Endothelial cell of umbilical vein (primary cell): ENCODE measurements around the gene DGKI. TPM values are rescaled to one million over a fixed set of nuclear protein-coding genes. Genes with fewer than 3 reads are reported as not detected.

Source experiments
- BruUV-seq: library from RNA; stranded (reverse); fragments of 400-500 nt; replicated peaks from 2 replicates; lab custom pipeline; 2021; lab: Mats Ljungman, UMichigan
- CTCF ChIA-PET: fragments of 300-600, 350-600 bp; sonication (Branson Sonifier 250); formaldehyde crosslinking; loops from one replicate; lab custom pipeline; 2021; ENCODE audit warnings: antibody characterized with exemption, inconsistent platforms; lab: Charles Lee
- POLR2A ChIA-PET: fragments of 300-600, 350-600 bp; sonication (Branson Sonifier 250); formaldehyde crosslinking; loops from one replicate; lab custom pipeline; 2021; ENCODE audit warnings: antibody characterized with exemption, inconsistent platforms; lab: Charles Lee
- DNase-seq: peaks from one replicate; pipeline ENCODE4 v3.0.0-alpha.2; 2011; ENCODE audit warnings: low read depth, low spot score
- FAIRE-seq: peaks from 2 replicates; lab custom pipeline; 2011; peaks lifted over from hg19 to GRCh38; lab: Jason Lieb, UNC
- H2AFZ ChIP-seq: 2 replicates; pipeline ENCODE4 v1.6.0; 2012; ENCODE audit warnings: low read depth, low read length, control low read depth, inconsistent platforms
- H3K27ac ChIP-seq: 2 replicates; pipeline ENCODE4 v1.5.1; 2011; ENCODE audit warnings: low read depth, mild to moderate bottlenecking, control low read depth, low read length, moderate library complexity; ENCODE audit not compliant: insufficient read depth
- H3K27me3 ChIP-seq, 2 experiments: 2 replicates each; pipeline versions ENCODE4 v1.6.0 to v1.6.1; 2011; ENCODE audit warnings: low read length in 2 of 2, mixed read lengths in 1 of 2; ENCODE audit not compliant: control insufficient read depth in 2 of 2, insufficient read depth in 2 of 2
- H3K36me3 ChIP-seq, 2 experiments: 2 replicates in 1 of 2; 3 replicates in 1 of 2; pipeline ENCODE4 v1.5.1; 2011; ENCODE audit warnings: low read length in 2 of 2, mild to moderate bottlenecking in 1 of 2, moderate library complexity in 1 of 2; ENCODE audit not compliant: control insufficient read depth in 2 of 2, insufficient read depth in 2 of 2; ENCODE audit errors: extremely low read depth in 1 of 2
- H3K4me1 ChIP-seq: 3 replicates; pipeline ENCODE4 v1.5.1; 2011; ENCODE audit warnings: mild to moderate bottlenecking, low read length; ENCODE audit not compliant: control insufficient read depth, insufficient read depth; ENCODE audit errors: extremely low read depth
- H3K4me2 ChIP-seq: 2 replicates; pipeline ENCODE4 v1.6.1; 2011; ENCODE audit warnings: low read length, control low read depth, mixed read lengths; ENCODE audit not compliant: insufficient read depth
- H3K4me3 ChIP-seq, 3 experiments: fragments of 200-600 bp in 1 of 3; sonication (generic), shearing (Covaris generic) in 1 of 3; replicated peaks in 1 of 3; 2 replicates each; pipeline ENCODE4 v1.5.1; 2011 to 2016; ENCODE audit warnings: control low read depth in 3 of 3, low read length in 3 of 3, mild to moderate bottlenecking in 2 of 3, inconsistent platforms in 1 of 3, low read depth in 1 of 3, moderate library complexity in 1 of 3; ENCODE audit not compliant: insufficient read depth in 1 of 3
- H3K79me2 ChIP-seq: 2 replicates; pipeline ENCODE4 v1.6.0; 2012; ENCODE audit warnings: low read length, inconsistent platforms; ENCODE audit not compliant: control insufficient read depth, insufficient read depth
- H3K9ac ChIP-seq: replicated peaks from 2 replicates; pipeline ENCODE3; 2011; ENCODE audit warnings: low read length, control low read depth; ENCODE audit not compliant: insufficient read depth; ENCODE audit errors: extremely low read depth
- H3K9me1 ChIP-seq: replicated peaks from 3 replicates; pipeline ENCODE4 v1.6.0; 2011; ENCODE audit warnings: mild to moderate bottlenecking, low read length; ENCODE audit not compliant: control insufficient read depth, insufficient read depth; ENCODE audit errors: extremely low read depth
- H3K9me3 ChIP-seq: replicated peaks from 2 replicates; pipeline ENCODE4 v1.5.1; 2012; ENCODE audit warnings: low read length, inconsistent platforms; ENCODE audit not compliant: control insufficient read depth, insufficient read depth
- H4K20me1 ChIP-seq: replicated peaks from 2 replicates; pipeline ENCODE3; 2011; ENCODE audit warnings: mild to moderate bottlenecking, low read length; ENCODE audit not compliant: control insufficient read depth, insufficient read depth; ENCODE audit errors: extremely low read depth
- GATA2 ChIP-seq: IDR thresholded peaks from 2 replicates; pipeline ENCODE4 v1.7.0; 2011; ENCODE audit warnings: low read depth, mild to moderate bottlenecking, moderate library complexity, mixed read lengths, low read length; ENCODE audit not compliant: insufficient read length, insufficient read depth
- MYC ChIP-seq: IDR thresholded peaks from one replicate; pipeline ENCODE4 v1.6.1; 2011; ENCODE audit warnings: mild to moderate bottlenecking, low read depth, low read length
- dilution Hi-C: fragments of 300-500 bp; cut with MboI; formaldehyde crosslinking; loops from one replicate; pipeline ENCODE4 v1.15.0; 2019; ENCODE audit warnings: low sequenced_read_pairs; ENCODE audit not compliant: extremely low pct_ligation_motif_present
- intact Hi-C: fragments of 100-400 bp; cut with micrococcal nuclease; formaldehyde crosslinking; loops from one replicate; pipeline ENCODE4 v1.10.0; 2022
- polyA plus RNA-seq, 4 experiments: library from polyadenylated mRNA; depleted of rRNA in 3 of 4; stranded (reverse) in 3 of 4; unstranded in 1 of 4; fragments of >200 nt; gene quantifications; 2 replicates each; pipeline versions ENCODE4 v1.2.1 to v1.2.3, GENCODE V29; 2011 to 2012; ENCODE audit warnings: missing spikeins in 1 of 4
- total RNA-seq: library from RNA; stranded (reverse); gene quantifications from 2 replicates; pipeline ENCODE4 v1.2.3, GENCODE V29; 2021
- TF ChIP-seq, protein P1 (sequence below), 2 donors: IDR thresholded peaks; 1 replicate in 1 of 2; 2 replicates in 1 of 2; pipeline ENCODE4 v1.5.1; 2011; ENCODE audit warnings: low read length in 2 of 2, mild to moderate bottlenecking in 2 of 2, moderate library complexity in 2 of 2, control low read depth in 1 of 2, inconsistent platforms in 1 of 2, low read depth in 1 of 2; ENCODE audit not compliant: insufficient read depth in 1 of 2; ENCODE audit errors: extremely low read depth in 1 of 2
- TF ChIP-seq, protein P2 (sequence below): IDR thresholded peaks from 2 replicates; pipeline ENCODE4 v1.6.1; 2011; ENCODE audit not compliant: insufficient read depth, insufficient read length

The DGKI gene
- total and polyA plus RNA-seq, 2 donors (not counting 3 experiments of a cell fraction or from before 2014, with no cell fraction given), result 0.11 to 0.51 TPM

DNA sequence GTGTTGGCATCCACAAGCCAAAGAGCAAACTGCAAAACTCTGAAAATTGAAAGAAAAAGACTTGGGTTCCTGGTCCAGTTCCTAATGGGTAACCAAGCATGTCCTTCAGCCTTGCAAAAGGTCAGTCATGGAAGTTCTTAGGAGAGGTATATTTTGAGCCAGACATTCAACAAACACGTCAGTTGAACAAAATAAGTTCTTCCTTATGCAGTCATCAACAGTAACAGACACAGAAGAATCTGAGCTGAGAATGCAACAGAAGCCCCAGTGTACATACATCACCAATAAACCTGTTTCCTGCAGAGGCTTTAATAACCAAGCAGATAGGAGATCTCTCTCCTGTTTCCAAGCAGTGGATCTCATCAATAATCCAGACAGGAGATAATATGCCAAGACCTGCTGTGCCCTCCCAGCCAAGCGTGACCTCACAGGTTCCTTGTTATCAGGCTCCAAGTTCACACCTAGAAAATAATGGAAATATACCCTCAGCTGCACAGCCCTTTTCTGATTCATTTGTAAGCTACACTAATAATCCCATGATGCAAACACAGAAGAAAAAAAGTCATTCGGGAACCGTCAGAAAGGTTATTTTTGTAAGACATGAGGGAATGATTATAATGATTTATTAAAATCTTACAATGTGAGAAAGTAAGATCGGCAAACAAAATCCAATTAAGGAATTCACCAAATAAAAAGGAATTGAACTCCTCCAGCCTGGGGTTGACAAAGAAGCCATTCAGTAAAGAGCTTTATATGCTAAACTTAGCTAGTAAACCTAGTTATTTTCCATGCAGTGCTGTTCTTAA, 90.7 kb downstream of the DGKI start:
- no peak overlapping the region for H3K9ac ChIP-seq
- H3K4me1 ChIP-seq, result no peaks in the 10 kb centered on the region
- no peaks in the 10 kb centered on the region for H3K36me3 ChIP-seq
- H2AFZ ChIP-seq, result no peak overlapping the region
- H3K9me1 ChIP-seq, result no peaks in the 10 kb centered on the region
- DNase-seq (no peak), FAIRE-seq (no peak)
- H3K27me3 ChIP-seq, result peaks cover 0 to 1% of the 10 kb centered on the region in 2 experiments
- H3K9me3 ChIP-seq, result no peaks in the 10 kb centered on the region
- intact Hi-C loops (no loop called here), dilution Hi-C loops (no loop called here)
- no peaks in the 10 kb centered on the region for H4K20me1 ChIP-seq
- TF ChIP-seq, protein P1, sequence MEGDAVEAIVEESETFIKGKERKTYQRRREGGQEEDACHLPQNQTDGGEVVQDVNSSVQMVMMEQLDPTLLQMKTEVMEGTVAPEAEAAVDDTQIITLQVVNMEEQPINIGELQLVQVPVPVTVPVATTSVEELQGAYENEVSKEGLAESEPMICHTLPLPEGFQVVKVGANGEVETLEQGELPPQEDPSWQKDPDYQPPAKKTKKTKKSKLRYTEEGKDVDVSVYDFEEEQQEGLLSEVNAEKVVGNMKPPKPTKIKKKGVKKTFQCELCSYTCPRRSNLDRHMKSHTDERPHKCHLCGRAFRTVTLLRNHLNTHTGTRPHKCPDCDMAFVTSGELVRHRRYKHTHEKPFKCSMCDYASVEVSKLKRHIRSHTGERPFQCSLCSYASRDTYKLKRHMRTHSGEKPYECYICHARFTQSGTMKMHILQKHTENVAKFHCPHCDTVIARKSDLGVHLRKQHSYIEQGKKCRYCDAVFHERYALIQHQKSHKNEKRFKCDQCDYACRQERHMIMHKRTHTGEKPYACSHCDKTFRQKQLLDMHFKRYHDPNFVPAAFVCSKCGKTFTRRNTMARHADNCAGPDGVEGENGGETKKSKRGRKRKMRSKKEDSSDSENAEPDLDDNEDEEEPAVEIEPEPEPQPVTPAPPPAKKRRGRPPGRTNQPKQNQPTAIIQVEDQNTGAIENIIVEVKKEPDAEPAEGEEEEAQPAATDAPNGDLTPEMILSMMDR (IDR thresholded peaks at IDR 0.05; ENCODE audit: extremely low read depth in 1 of 2, insufficient read depth in 1 of 2, low read depth in 1 of 2, low read length in 2 of 2), result no peak
- TF ChIP-seq GATA2, result no peak
- TF ChIP-seq MYC, result no peak
- no TSS peak for BruUV-seq
- H3K4me2 ChIP-seq, result no peak overlapping the region
- H3K4me3 ChIP-seq, result no peak overlapping the region
- POLR2A ChIA-PET, result no interaction called here
- H3K79me2 ChIP-seq, result no peaks in the 10 kb centered on the region
- no peak overlapping the region for H3K27ac ChIP-seq
- CTCF ChIA-PET, result no interaction called here

DNA sequence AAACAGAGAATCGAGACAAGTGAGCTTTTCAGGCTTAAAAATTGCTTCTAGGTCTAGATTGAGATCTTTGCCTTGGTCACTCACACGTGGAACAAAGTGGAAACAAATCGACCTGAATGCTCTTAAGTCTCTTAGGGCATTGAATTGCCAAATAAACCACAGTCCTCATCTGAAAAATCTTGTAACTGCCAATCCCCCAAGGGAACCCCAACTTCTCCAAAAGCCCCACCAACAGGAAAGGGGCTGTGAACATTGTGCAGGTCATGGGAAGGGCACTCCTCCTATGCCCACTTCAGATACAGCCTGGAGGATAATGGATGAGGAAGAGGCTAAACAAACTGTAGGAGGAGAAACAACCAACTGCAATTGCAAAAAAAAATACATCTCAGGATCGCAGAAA, 91.3 kb downstream of the DGKI start:
- POLR2A ChIA-PET, result no interaction called here
- no peaks in the 10 kb centered on the region for H3K9me1 ChIP-seq
- no peaks in the 10 kb centered on the region for H3K36me3 ChIP-seq
- BruUV-seq, result no TSS peak
- no peak overlapping the region for H3K4me3 ChIP-seq
- CTCF ChIA-PET, result no interaction called here
- no peak overlapping the region for H3K27ac ChIP-seq
- no peak overlapping the region for H3K9ac ChIP-seq
- peaks cover 0 to 1% of the 10 kb centered on the region in 2 experiments for H3K27me3 ChIP-seq
- intact Hi-C loops, result no loop called here
- no peaks in the 10 kb centered on the region for H3K4me1 ChIP-seq
- DNase-seq, result no peak
- FAIRE-seq, result no peak
- TF ChIP-seq, protein P2, sequence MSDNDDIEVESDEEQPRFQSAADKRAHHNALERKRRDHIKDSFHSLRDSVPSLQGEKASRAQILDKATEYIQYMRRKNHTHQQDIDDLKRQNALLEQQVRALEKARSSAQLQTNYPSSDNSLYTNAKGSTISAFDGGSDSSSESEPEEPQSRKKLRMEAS, result no peak
- H4K20me1 ChIP-seq, result no peaks in the 10 kb centered on the region
- no peaks in the 10 kb centered on the region for H3K9me3 ChIP-seq
- no peak overlapping the region for H3K4me2 ChIP-seq
- H3K79me2 ChIP-seq, result no peaks in the 10 kb centered on the region
- no peak overlapping the region for H2AFZ ChIP-seq
- dilution Hi-C loops, result no loop called here
